ENCODE results near the gene FBH1.

GRCh38 chr10:5887641-5888040 lies 2.4 kb upstream of the FBH1 start:
- no peak for TF ChIP-seq POLR2A (IDR thresholded peaks at IDR 0.05)
- TF ChIP-seq CTCF (IDR thresholded peaks at IDR 0.05): no peak

Data from right lobe of liver (tissue), 4 donors.